DMS 273 treated with DMSO at 0.1 percent for 48 hours (cell line): ENCODE data around the gene CD247.

Source experiments
- DNase-seq: peaks from one replicate; lab custom pipeline; 2025; lab: John Stamatoyannopoulos, UW

CD247 gene

GRCh38 chr1:167439301-167439988, 78.9 kb downstream of the CD247 start:
- no peak for DNase-seq

DNA sequence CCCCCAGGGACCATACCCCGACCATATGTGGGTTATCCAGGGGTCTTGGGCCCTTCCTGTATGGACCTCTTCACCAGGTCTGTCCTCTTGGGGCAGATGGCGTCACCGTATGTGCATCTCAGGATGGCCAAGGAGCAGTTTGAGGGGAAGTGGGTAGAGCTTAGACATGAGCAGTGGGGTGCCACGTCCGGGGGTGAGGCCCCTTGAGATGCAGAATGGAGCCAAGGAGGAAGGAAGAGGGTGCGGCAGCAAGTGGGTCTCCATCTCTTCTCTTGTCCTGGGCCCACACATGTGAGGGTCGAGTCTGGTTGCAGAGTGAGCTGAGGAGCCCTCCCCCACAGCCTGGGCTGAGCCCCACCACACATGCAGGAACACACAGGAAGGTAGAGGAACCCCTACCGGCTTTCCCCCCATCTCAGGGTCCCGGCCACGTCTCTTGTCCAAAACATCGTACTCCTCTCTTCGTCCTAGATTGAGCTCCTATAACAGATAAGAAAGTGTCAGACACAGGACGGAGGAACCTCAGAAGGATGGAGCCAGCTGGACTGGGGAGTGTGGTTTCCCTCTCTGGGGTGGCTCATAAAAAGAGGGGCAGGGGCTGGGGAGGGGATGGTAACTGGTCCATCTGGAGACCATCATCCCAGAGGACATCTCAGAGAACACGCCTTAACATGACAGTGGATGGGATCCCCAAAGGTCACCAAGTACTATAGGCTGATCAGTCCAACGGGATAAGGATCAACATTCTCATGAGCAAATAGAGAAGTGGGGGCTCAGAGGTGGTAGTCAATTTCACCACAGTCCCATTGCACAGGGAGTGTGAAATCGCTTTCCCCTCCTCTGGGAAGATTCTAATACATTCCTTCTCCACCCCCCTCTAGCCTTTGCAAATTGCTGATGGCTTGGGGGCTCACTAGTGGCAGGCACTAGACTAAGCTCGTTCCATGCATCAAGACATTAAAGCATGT, 79.9 kb downstream of the CD247 start:
- no peak for DNase-seq

- DNase-seq = no peak
Observed at GRCh38 chr1:167435484-167435883, 82.8 kb downstream of the CD247 start.

DNA sequence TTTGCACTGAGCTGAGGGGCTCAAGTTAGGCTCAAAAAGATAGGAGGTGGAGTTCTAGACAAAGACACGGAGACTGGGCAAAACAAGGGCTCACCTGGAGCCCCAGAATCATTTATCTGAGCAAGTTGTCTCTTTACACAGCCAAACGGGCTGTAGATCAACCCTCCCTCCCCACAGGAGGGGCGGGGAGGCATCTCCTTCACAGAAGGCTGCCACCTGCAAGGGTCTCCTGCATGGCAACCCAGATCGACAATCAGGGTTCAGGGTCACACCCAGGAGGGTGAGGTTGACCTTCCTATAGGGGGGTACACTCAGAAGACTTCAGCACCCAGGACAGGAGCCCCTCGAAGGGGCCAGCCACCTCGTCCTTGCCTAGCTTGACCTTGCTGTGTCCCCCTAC, 84.0 kb downstream of the CD247 start:
- DNase-seq = no peak

DNA sequence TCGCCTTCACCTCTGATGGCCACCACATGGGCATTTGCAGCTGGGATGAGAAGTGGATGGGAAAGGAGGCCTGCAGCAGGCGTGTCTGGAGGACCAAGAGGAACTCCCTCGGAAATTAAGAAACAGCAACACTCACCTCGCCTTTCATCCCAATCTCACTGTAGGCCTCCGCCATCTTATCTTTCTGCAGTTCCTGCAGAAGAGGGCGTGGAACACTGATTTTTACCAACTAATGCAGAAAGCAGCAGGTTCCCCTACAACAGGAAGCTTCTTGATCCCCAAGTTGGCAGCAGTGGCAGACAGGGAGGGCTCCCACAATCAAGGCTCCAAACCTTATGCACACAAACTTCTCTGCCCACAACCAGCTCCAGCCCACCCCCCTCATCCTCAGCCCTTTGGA, 84.4 kb downstream of the CD247 start:
- DNase-seq = no peak

- DNase-seq = no peak
Observed at GRCh38 chr1:167432780-167433179, 85.5 kb downstream of the CD247 start.

- no peak for DNase-seq
Observed at GRCh38 chr1:167431909-167432650, 86.2 kb downstream of the CD247 start.

- no peak for DNase-seq
Observed at GRCh38 chr1:167431261-167431908, 86.9 kb downstream of the CD247 start.

DNA sequence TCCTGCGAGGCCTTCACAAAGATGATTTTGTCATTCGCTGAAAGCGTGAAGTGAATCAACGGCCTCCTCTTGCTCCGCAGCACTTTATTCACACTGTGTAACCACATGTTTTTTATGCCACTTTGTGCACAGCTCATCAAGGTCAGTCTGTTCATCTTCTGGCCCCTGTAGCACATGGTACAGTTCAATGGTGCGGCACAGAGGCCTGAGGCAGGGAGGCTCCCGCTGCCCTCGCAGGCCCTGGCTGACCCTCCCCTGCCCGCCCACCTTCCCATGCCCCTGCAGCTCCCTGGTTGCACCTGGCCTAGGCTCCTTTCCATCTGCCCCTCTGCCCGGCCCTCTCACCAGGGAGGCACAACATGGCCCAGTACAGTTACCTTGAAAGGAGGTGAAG, 87.5 kb downstream of the CD247 start:
- DNase-seq = no peak

GRCh38 chr1:167430134-167430848, 88.0 kb downstream of the CD247 start:
- no peak for DNase-seq

DNA sequence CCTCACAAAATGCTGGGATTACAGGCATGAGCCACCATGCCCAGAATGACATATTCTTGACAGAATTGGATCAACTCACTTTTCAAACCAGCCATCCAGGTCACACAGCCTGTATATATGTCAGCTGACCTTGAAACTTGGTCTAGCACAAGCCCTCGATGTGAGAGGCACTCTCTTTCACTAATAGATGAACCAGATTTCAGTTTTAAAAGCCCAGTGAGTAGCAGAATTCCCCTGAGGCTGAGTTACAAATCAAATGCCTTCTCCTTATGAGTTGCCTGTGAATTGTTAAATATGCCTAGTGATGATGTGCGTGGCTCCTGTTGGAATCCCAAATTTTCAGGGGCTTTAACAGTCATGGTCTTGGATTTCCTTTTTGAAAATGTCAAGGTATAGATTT, 88.7 kb downstream of the CD247 start:
- DNase-seq = no peak

GRCh38 chr1:167428395-167428794, 89.9 kb downstream of the CD247 start:
- DNase-seq = no peak

DNA sequence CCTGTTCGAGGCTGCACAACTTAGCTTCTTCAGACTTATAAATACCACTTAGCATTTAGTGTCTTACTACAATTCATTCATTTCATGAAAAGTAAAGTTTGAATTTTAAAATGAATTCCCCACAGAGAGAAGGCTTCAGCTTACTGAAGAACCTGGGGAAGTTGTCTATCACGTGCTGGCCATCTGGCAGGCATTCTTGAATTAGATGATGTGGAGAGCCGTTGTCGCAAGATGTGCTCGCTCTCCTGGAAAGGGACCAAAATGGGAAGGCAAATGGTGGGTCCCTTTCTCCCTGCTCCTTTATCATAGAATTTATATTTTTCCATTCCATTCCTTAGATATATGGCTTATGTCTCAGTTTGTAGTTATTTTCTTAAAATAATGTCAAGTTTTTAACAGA, 90.5 kb downstream of the CD247 start:
- no peak for DNase-seq

DNA sequence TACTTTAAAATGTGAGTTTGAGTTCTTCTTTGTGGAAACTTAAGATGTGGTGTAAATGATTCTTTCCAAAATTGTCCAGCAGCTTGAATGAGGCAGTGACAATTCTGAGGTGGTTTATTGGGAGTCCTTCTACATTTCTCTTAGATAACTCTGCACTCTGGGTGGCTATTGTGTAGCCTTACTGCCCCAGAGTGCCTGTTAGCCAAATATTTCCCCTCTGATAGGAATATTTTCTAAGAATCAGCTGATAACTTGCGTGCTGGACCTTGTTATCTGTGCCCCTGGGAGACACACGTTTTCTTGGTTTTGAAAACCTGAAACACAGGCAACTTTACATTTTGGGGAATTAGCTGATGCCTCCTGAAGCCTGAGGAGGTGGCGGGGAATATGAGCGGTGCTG, 91.6 kb downstream of the CD247 start:
- no peak for DNase-seq

DNA sequence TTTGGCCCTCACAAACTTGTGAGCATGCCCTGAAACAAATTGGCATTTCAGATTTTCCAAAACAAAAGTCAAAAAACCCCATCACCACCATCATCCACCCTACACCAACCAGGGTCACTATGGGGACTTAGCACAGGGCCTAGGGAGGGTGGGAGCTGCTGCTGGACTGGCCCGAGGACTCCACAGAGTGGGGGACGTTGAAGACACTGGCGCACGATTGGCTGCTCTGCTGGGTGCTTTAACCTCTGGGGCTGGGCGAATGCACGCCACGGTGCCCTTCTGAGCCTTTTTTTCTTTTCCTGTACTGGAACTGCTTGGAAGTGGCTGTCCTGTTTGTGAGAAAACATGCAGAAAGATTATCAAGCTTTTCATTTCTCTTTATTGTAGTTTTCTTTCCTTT, 92.8 kb downstream of the CD247 start:
- no peak for DNase-seq

DNA sequence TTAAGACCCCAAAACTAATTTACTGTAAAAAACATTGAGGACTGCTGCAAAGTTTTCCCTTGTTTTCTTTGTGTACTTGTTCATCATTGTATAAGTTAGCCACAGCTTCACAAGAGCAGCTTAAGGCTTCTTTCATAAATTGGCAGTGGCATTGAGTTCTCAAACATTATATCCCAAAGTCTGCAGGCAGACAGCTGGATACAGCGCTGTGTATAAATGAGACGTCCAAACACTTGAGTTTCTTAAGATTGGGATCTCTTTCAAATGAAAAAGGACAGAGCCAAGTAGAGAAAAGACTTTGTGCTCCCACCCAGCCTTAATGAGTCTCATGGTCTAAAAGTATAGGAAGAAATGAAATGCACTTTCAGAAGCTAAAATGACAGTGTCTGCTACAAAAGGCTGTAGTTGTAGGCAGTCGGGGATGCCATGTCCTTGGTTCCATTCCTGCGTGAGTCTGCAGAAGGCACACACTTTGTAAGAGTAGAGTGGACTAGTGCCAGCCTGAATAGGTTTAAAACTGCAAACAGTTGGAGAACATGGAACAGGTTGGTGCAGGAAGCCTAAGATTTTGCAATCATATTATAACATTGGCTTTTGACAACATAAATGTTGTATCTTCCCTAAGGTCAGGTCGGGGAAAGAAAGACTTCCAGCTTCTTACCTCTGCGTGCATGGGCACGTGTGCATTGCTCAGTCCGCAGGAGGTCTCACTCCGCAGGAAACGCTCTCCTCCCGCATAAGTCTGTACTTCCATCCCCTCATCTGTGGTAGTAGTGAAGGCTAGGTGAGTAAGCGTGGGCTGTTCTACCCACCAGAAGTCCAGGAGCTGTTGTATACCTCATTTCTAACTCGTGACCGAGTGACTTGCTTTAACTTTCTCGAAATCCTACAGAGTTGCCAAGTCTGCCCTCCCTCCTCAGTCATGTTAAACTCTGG, 94.4 kb downstream of the CD247 start:
- DNase-seq = no peak

DNA sequence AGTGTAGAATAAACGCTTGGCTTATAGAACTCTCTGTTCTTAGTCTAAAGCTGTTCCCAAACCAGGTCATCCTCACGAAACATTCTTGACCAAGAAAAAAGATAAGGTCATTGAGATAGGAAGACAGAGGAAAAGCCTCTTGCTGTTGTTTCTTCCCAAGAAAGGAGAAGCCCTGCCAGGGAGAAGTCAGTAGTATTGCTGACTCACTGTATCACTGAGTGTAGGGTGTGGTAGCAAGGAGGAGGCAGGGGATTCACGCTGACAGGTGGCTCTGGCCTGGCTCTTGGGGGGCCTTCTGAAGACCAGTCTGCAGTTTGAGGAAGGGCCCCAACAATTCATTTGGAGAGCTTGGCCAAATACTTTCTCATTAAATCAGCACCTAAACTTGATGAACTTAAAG, 97.8 kb downstream of the CD247 start:
- DNase-seq = no peak

DNA sequence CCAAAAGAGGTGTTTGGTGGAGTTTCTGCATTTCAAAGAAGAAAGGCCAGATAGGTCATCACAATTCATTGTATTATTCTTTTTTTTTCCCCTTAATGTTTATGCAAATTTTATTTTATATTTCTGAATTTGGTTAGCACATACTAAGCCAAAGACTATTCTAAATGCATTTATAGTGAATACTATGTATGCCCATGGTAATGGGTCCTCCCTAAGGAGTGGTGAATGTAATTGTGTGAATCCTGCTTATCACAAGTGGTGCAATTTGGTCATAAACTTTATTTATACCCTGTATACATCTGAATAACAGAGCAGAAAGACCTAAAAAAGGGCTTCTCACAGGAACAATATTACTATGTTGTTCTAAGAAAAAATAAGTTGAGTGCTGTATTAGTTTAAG, 99.1 kb downstream of the CD247 start:
- DNase-seq = no peak

GRCh38 chr1:167418391-167418790, 99.9 kb downstream of the CD247 start:
- no peak for DNase-seq

DNA sequence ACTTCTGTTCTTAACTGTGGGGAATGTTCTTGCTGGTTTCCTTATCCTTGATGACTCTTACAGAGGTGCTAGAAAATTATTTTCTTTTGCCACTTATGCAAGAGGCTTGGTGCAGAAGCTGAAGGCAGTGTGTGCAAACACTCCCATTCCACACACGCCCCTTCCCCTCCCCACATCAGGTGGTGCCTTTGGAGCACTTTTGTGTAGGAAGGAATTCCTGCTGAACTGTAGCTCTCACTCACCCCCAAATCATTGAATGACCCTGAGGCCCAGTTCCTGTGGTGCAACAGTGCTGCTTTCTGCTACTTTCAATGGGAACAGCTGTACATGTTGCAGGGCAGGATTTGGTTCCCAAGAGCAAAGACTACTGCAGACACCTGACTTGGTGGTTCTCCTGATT, 101.8 kb downstream of the CD247 start:
- no peak for DNase-seq
